Measurements from ENCODE around the gene LIF.
"Not testable (repeated sequence)": the region's sequence is repeated elsewhere in the genome, so short reads cannot be mapped to it uniquely, and the experiment has no call there.

Gene LIF

GRCh38 chr22:30224161-30224857, 22.2 kb downstream of the LIF start:
- no peak for DNase-seq

GRCh38 chr22:30223303-30223702, 23.3 kb downstream of the LIF start:
- DNase-seq = no peak

- no peak for DNase-seq
Measured at GRCh38 chr22:30222321-30222720, 24.2 kb downstream of the LIF start.

GRCh38 chr22:30221121-30221992, 25.2 kb downstream of the LIF start:
- DNase-seq = no peak

GRCh38 chr22:30220338-30221012, 26.1 kb downstream of the LIF start:
- no peak for DNase-seq

GRCh38 chr22:30219668-30220278, 26.8 kb downstream of the LIF start:
- DNase-seq = no peak

GRCh38 chr22:30219049-30219654, 27.4 kb downstream of the LIF start:
- no peak for DNase-seq

- no peak for DNase-seq
Measured at GRCh38 chr22:30217698-30218560, 28.6 kb downstream of the LIF start.

- DNase-seq = no peak
Measured at GRCh38 chr22:30216710-30217109, 29.8 kb downstream of the LIF start.

GRCh38 chr22:30216272-30216671, 30.3 kb downstream of the LIF start:
- not testable (repeated sequence) for DNase-seq

- DNase-seq = no peak
Measured at GRCh38 chr22:30214703-30215407, 31.7 kb downstream of the LIF start.

GRCh38 chr22:30212996-30213441, 33.5 kb downstream of the LIF start:
- no peak for DNase-seq

GRCh38 chr22:30212363-30212995, 34.1 kb downstream of the LIF start:
- DNase-seq = no peak

- no peak for DNase-seq
Measured at GRCh38 chr22:30211124-30211820, 35.3 kb downstream of the LIF start.

- DNase-seq = no peak
Measured at GRCh38 chr22:30210235-30210909, 36.2 kb downstream of the LIF start.

- DNase-seq = no peak
Measured at GRCh38 chr22:30209642-30210041, 36.9 kb downstream of the LIF start.

- no peak for DNase-seq
Measured at GRCh38 chr22:30208631-30209603, 37.6 kb downstream of the LIF start.

- no peak for DNase-seq
Measured at GRCh38 chr22:30206944-30207343, 39.6 kb downstream of the LIF start.

All from NCI-H1048 (cell line).